Spinal cord (tissue), 10 donors: ENCODE results near the gene TMEM217. TPM values are rescaled to one million over a fixed set of nuclear protein-coding genes. Genes with fewer than 3 reads are reported as not detected.
A peak's percentile ranks its signal among the peaks of the same experiment; 100 is the strongest.
"Not testable (repeated sequence)": the region's sequence is repeated elsewhere in the genome, so short reads cannot be mapped to it uniquely, and the experiment has no call there.

Experiments used
- DNase-seq, 6 donors: peaks; one replicate each; pipeline versions ENCODE4 v3.0.0 to v3.0.0-alpha.2; 2013 to 2015; ENCODE audit warnings: low spot score in 6 of 6, low read depth in 4 of 6
- H3K27ac ChIP-seq: one replicate; pipeline ENCODE4 v1.5.1; 2013; ENCODE audit warnings: low read depth, low read length, control low read depth
- H3K27me3 ChIP-seq: one replicate; pipeline ENCODE4 v1.6.1; 2013; ENCODE audit warnings: low read length; ENCODE audit not compliant: control insufficient read depth, insufficient read depth
- H3K36me3 ChIP-seq: one replicate; pipeline ENCODE4 v1.6.1; 2013; ENCODE audit warnings: low read length; ENCODE audit not compliant: control insufficient read depth, insufficient read depth
- H3K4me1 ChIP-seq: one replicate; pipeline ENCODE4 v1.6.1; 2013; ENCODE audit warnings: low read length; ENCODE audit not compliant: control insufficient read depth, insufficient read depth
- H3K4me3 ChIP-seq: one replicate; pipeline ENCODE4 v1.5.1; 2013; ENCODE audit warnings: low read depth, low read length, control low read depth
- H3K9me3 ChIP-seq: one replicate; pipeline ENCODE4 v1.6.1; 2013; ENCODE audit warnings: low read length; ENCODE audit not compliant: control insufficient read depth, insufficient read depth
- WGBS: methylation state at CpG from one replicate; pipeline ENCODE4 v1.1.5; 2013; ENCODE audit warnings: missing lambda C conversion rate; ENCODE audit not compliant: insufficient coverage; 5-methylcytosine and 5-hydroxymethylcytosine counted together
- polyA plus RNA-seq, 2 donors: library from polyadenylated mRNA; unstranded; fragments of 120-200 nt; gene quantifications; one replicate each; pipeline ENCODE4 v1.2.1, GENCODE V29; 2013; ENCODE audit not compliant: insufficient read length in 2 of 2
- total RNA-seq, 2 donors: library from RNA; depleted of rRNA in 1 of 2; stranded (reverse); fragments of 120-200 nt in 1 of 2; fragments of >200 nt in 1 of 2; gene quantifications; one replicate each; pipeline versions ENCODE4 v1.2.3 to v1.2.4, GENCODE V29; 2013 to 2014
- donor health status: healthy.

The TMEM217 gene
- total and polyA plus RNA-seq, 4 donors = 0.71 to 1.6 (median 1.3) TPM

GRCh38 chr6:37207903-37208456, 50.0 kb downstream of the TMEM217 start:
- 72% methylated on average over 7 of the region's 7 CpGs for WGBS
- Histone ChIP-seq H3K9me3 (no peaks in the 10 kb centered on the region), H3K27ac (no peak overlapping the region), H3K36me3 (no peaks in the 10 kb centered on the region), H3K27me3 (no peaks in the 10 kb centered on the region), H3K4me3 (no peak overlapping the region), H3K4me1 (no peaks in the 10 kb centered on the region)
- DNase-seq = peak in 3 of 6 donors; percentile 5 to 46 (median 20)

- DNase-seq = no peak
- Histone ChIP-seq H3K9me3 (no peaks in the 10 kb centered on the region), H3K4me1 (no peaks in the 10 kb centered on the region), H3K27me3 (no peaks in the 10 kb centered on the region), H3K4me3 (no peak overlapping the region), H3K27ac (no peak overlapping the region), H3K36me3 (no peaks in the 10 kb centered on the region)
- WGBS = 82% methylated on average over 6 of the region's 9 CpGs
Observed at GRCh38 chr6:37206622-37207021, 51.3 kb downstream of the TMEM217 start.

GRCh38 chr6:37205997-37206340, 52.0 kb downstream of the TMEM217 start:
- Histone ChIP-seq H3K9me3 (no peaks in the 10 kb centered on the region), H3K4me3 (no peak overlapping the region), H3K4me1 (no peaks in the 10 kb centered on the region), H3K27ac (no peak overlapping the region), H3K36me3 (no peaks in the 10 kb centered on the region), H3K27me3 (no peaks in the 10 kb centered on the region)
- DNase-seq = no peak
- no CpG with 5 or more reads among the region's 4 CpGs for WGBS

GRCh38 chr6:37205175-37205996, 52.6 kb downstream of the TMEM217 start:
- Histone ChIP-seq H3K4me1 (no peaks in the 10 kb centered on the region), H3K36me3 (no peaks in the 10 kb centered on the region), H3K27me3 (no peaks in the 10 kb centered on the region), H3K9me3 (no peaks in the 10 kb centered on the region), H3K27ac (no peak overlapping the region), H3K4me3 (no peak overlapping the region)
- WGBS = 75% methylated on average over 11 of the region's 13 CpGs
- DNase-seq = no peak

- no peaks in the 10 kb centered on the region for H3K4me1 ChIP-seq
- H3K27ac ChIP-seq = no peak overlapping the region
- no peak for DNase-seq
- H3K27me3 ChIP-seq = no peaks in the 10 kb centered on the region
- H3K9me3 ChIP-seq = no peaks in the 10 kb centered on the region
- WGBS = 87% methylated on average over 4 of the region's 7 CpGs
- no peak overlapping the region for H3K4me3 ChIP-seq
- H3K36me3 ChIP-seq = no peaks in the 10 kb centered on the region
Observed at GRCh38 chr6:37204014-37204751, 53.8 kb downstream of the TMEM217 start.

GRCh38 chr6:37202788-37203491, 55.0 kb downstream of the TMEM217 start:
- Histone ChIP-seq H3K27me3 (no peaks in the 10 kb centered on the region), H3K36me3 (no peaks in the 10 kb centered on the region), H3K4me1 (no peaks in the 10 kb centered on the region), H3K4me3 (no peak overlapping the region), H3K9me3 (no peaks in the 10 kb centered on the region), H3K27ac (no peak overlapping the region)
- 100% methylated on average over 1 of the region's 7 CpGs for WGBS
- DNase-seq = peak in 1 of 6 donors; percentile 35

- WGBS = no CpG with 5 or more reads among the region's 1 CpG
- H3K27me3 ChIP-seq = no peaks in the 10 kb centered on the region
- H3K36me3 ChIP-seq = no peaks in the 10 kb centered on the region
- no peaks in the 10 kb centered on the region for H3K9me3 ChIP-seq
- H3K4me1 ChIP-seq = no peaks in the 10 kb centered on the region
- DNase-seq = no peak
- H3K4me3 ChIP-seq = no peak overlapping the region
- H3K27ac ChIP-seq = no peak overlapping the region
Observed at GRCh38 chr6:37201726-37202125, 56.2 kb downstream of the TMEM217 start.

- no peak for DNase-seq
- Histone ChIP-seq H3K27me3 (no peaks in the 10 kb centered on the region), H3K4me1 (no peaks in the 10 kb centered on the region), H3K27ac (no peak overlapping the region), H3K36me3 (no peaks in the 10 kb centered on the region), H3K9me3 (no peaks in the 10 kb centered on the region), H3K4me3 (no peak overlapping the region)
- whole genome bisulfite sequencing = 53% methylated on average over 2 of the region's 5 CpGs
Observed at GRCh38 chr6:37200085-37200484, 57.9 kb downstream of the TMEM217 start.

- not testable (repeated sequence) for DNase-seq, H3K4me3 ChIP-seq, H3K27me3 ChIP-seq, H3K36me3 ChIP-seq, H3K4me1 ChIP-seq, H3K9me3 ChIP-seq, H3K27ac ChIP-seq
- 100% methylated on average over 1 of the region's 4 CpGs for WGBS
Observed at GRCh38 chr6:37196451-37196850, 61.5 kb downstream of the TMEM217 start.
